ENCODE data around the gene TNK2.
"Not testable (repeated sequence)": the region's sequence is repeated elsewhere in the genome, so short reads cannot be mapped to it uniquely, and the experiment has no call there.

TNK2 gene

DNA sequence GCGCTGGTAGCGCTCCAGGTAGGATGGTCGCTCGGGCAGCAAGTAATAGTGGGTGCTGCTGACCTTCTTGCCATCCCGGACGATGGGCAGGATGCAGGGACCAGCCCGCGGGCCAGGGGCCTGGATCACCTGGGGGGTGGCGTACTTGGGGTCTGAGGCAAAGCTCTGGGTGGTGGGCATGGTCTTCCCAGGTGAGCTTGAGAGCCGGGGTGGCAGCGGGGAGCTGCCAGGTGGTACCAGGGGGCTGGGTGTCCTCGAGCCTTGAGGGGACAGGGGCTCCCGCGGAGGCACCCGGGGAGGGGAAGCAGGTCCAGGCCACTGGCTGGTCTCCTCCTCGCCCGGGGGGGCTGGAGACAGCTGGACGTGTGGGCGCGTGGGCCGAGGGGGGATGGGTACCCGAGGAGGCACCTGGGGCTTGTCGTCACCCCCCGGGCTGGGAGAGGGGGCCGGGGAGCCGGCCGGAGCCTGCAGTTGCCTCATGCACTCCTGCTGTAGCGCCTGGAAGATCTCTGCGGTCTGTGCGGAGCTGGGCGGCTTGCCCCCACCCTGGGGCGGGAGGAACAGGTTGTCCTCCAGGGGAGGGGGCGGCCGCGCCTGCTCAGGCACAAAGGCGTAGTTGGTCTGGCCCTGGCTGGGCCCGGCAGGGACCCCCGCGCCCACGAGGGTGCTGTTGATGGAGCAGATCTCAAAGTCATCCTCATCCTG, 40.6 kb downstream of the TNK2 start:
- DNase-seq: no peak

DNA sequence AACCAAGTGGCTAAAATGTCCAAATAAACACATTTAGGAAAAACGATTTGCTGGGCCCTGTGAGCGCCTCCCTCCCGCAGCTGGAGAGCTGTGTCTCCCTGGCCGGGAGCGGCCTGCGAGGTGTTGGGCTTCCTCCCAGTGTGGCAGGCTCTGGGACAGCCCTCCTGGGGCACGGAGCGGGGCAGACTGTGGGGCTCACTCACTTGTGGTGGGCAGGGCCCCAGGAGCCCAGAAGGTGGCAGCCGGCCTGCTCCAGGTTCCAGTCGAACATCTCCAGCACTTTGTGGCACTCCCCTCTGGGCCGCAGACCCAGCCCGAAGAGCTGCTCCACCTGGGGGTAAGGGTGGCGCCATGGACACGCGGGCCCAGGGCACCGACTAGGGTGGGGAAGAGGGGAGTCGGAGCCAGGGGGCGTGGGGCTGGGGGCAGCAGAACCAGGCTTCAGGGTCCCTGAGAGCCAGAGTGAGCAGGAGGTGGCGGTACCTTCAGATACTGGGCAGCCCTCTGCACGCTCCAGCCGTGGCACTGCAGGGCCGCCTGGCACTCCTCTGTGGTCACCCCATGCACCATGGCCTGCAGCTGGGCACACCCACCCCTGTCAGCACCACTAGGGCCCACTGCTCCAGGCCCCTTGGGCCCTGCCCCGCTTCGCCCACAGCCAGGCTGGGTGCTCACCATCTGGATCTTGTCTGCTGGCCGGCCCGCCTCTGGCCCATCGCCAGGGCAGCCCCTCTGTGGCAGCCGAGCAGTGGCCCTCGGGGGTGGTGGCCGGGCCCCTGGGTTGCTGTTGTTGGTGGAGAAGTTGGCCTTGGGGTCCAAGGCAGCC, 41.5 kb downstream of the TNK2 start:
- no peak for DNase-seq

DNA sequence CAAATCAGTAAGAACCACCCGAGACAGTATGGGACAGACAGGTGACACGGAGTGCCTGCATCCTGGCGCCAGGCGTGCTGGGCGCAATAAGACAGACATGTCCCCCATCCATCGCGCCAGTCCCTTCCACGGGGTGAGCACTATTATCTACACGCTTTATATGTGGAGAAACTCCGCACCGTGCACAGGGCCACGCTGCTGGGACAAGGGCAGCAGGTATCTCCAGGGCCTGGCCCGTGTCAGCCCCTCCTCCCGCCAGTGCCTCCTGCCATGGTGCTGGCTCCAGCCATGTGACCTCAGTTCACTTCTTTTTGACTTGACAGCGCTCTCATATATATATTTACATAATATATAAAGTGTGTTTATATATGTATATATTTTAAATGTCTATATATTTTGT, 42.6 kb downstream of the TNK2 start:
- no peak for DNase-seq

DNA sequence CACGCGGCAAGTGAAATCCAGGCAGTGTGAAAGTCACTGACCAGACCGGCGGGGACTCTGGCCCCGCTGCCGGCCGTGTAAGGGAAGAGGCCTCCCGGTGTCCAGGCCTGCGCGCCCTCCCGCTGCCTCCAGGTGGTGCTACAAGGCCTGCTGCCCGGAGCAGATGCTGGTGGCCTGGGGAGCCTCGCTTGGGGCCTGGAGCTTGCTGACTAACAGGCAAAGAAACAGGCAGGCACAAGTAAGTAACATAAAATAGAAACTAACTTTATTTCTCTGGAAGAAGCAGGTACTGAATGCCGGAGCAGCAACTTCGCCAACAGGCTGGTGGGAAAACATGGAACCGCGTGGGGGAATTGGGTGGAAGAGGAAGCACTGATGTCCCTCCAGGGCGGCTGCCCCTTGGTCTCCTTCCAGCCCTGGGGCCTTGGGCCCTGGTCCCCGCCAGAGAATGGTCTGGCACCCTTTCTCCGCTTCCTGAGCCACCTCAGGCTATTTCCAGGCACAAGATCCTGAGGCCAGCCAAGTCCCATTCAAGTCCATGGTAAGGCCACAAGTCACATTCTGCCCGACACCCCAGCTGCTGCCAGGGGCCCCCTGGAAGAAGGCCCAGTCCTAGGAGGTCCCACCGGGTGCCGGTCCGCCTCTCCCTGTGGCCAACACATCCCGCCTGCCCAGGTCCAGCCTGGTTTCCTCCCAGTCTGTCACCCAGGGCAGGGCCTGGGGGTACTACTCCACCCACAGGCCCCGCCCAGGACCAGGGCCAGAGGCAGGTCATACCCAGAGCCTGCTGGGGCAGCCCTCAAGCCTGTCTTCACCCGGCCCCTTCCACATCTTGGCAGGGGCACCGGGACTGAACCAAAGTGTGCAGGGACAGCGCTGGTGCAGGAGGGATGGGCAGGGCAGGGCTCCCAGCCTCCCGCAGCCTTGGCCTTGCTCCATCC, 45.0 kb downstream of the TNK2 start:
- DNase-seq: peak; percentile 58

DNA sequence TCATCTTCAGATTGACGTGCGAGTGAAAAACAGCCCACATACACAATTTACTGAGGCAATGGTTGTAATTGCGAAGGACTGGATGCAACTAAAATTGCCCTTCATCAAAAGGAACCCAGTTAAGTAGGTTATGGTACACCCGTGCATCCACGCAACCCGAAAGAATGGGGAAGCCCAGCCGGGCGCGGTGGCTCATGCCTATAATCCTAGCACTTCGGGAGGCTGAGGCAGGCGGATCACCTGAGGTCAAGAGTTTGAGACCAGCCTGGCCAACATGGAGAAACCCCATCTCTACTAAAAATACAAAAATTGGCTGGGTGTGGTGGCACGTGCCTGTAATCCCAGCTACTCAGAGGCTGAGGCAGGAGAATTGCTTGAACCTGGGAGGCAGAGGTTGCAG, 46.0 kb downstream of the TNK2 start:
- not testable (repeated sequence) for DNase-seq

DNA sequence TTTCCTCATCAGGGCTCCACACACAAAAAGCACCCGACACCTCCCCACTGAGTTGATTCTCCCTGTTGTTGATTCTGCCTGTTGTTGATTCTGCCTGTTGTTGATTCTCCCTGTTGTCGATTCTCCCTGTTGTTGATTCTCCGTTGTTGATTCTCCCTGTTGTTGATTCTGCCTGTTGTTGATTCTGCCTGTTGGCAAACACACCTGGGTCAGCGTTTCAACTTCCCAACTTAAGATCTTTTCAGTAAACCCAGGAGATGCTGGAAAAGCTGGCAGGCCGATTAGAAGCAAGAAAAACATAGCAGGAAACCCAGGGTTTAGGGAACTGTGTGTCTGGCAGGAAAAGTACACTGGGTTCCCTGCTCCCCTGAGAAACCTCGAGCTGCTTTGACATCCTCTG, 47.9 kb downstream of the TNK2 start:
- DNase-seq: no peak

- no peak for DNase-seq
Measured at GRCh38 chr3:195859846-195860411, 48.4 kb downstream of the TNK2 start.

DNA sequence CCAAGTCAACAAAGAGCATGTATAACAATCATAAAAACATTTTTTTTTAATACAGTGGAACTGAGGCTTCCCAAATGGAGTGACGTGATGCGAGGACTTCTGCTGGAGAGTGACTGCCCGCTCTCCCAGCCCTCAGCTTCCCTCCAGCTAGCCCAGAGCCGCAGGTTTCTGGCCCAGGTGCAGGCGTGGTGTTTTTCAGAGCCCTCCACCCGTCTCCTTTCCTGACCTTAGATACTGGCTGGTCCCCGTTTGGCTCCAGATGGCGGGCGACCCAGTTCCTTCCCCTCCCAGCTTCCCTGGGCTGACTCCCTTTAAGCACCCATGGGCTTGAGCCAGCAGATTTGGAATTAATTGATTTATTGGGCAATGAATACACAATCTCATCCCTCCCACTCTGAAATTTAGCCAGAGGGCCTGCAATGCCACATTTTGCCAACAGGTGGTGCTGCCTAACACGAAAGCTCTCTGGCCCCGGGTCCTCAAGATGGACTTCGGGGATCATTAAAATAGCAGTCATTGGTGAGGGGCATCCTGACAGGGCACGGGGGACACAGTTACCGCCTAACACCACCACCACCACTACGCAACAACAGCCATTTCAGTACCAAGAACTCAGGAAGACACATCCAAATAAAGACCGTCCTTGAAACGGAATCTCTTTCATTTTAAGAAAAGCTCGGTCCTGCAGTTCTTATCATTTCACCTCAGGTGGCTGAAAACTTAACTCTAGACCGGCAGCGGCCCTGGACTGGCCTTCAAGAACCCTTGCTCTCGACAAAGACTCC, 49.1 kb downstream of the TNK2 start:
- peak; percentile 75 for DNase-seq

GRCh38 chr3:195856410-195857084, 51.8 kb downstream of the TNK2 start:
- no peak for DNase-seq

DNA sequence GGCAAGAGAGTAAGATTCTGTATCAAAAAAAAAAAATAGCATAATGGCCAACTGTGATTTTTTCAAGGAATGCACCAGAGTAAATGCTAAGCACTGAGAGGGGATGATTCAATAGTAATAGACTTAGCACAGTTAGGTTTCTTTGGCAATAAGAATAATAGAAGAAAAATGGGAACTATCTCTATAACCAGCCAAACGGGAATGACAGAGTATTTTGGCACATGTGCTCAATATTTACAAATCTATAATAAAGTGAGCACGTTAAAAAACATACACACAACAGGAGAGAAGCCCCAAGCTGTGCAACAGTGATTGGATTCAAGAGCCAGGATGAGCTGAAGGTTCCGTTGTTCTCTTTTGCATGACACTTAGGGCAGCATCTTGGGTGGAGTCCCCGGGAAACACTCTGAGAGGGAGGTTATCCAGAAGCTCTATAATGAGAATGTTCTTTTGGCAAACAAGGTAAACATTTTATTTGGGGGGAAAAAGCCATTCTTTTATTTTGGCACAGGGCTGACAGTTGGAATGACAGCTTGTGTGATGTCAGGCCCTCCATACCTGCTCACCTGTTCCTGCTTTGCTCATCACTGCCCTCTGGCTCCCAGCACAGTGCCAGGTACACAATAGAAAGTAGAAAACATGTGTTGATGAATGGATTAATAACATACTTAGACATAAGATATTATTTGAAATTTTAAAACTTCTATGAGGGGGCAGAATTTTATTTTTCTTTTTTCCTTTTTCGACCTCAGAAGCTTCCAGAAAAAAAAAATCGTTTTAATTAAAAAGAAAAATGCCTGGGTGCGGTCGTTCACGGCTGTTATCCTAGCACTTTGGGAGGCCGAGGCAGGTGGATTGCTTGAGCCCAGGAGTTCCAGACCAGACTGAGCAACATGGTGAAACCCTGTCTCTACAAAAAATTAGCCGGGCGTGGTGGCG, 52.6 kb downstream of the TNK2 start:
- no peak for DNase-seq

- DNase-seq: no peak
Measured at GRCh38 chr3:195854628-195855294, 53.6 kb downstream of the TNK2 start.

DNA sequence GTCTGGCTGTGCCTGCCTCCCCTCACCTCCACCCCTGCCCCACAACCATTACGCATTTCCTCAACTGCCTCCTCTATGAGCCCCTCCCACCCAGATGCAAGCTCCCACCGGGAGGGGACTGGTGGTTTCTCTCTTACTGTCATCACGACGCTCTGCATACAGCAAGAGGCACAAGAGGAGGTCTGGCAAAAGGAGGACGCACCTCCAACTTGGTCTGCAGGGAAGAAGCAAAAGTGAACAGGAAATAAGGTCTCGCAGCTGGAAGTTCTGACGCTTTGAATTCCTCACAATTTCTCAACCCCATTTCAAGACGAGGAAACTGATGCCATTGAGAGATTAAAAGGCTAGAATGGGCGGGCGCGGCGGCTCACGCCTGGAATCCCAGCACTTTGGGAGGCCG, 54.4 kb downstream of the TNK2 start:
- no peak for DNase-seq

GRCh38 chr3:195853036-195853435, 55.3 kb downstream of the TNK2 start:
- DNase-seq: no peak

GRCh38 chr3:195850857-195851543, 57.4 kb downstream of the TNK2 start:
- peak; percentile 89 for DNase-seq

DNA sequence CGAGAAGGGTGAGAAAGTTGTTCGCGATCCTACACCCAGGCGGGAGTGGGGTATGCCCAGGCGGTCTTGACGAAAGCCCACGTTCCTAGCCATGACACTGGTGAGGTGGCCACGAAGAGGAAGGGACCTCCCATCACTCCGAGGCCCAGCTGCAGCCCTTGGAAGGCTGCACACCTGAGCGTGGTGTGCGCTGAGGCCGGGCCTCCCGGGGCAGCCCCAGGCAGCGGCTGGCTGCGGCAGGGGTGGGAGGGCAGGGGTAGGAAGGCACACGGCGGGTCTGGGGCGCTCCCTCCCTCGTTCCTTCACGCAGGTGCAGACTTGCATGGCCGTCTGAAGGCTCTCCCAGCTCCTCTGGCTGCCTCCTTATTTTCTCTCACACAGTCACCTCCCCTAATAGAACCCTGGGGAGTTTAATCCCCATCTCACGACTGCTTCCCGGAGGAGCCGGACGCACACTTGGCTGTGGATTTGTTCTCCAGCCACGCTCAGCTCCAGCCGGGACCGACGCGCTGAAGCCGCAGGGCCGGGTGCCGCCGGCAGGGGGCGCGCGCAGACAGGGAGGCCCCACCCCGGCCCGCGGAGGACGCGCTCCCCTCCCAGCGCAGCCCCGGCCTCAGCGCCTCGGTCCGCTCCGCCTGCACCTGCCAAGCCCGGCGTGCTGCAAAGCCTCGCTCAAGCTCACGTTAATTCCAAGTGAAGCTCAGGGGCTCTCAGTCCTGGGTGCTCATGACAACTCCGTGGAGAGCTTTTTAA, 58.9 kb downstream of the TNK2 start:
- DNase-seq: no peak

- DNase-seq: no peak
Measured at GRCh38 chr3:195847055-195847950, 61.0 kb downstream of the TNK2 start.

- no peak for DNase-seq
Measured at GRCh38 chr3:195845483-195845882, 62.9 kb downstream of the TNK2 start.

Data from activated gamma-delta T cell treated with Interleukin-2 at 50 U/mL for 16 hours (primary cell).